Hepatocyte (in vitro differentiated cells): ENCODE results near the gene LRRC8D. TPM values are rescaled to one million over a fixed set of nuclear protein-coding genes. Genes with fewer than 3 reads are reported as not detected.

ENCODE experiments used
- DNase-seq: peaks from one replicate; pipeline ENCODE4 v3.0.0-alpha.2; 2016; ENCODE audit warnings: low spot score
- H2AFZ ChIP-seq: fragments of 200-600 bp; sonication (generic); 2 replicates; pipeline ENCODE4 v1.6.0; 2016; ENCODE audit warnings: antibody characterized with exemption, mild to moderate bottlenecking
- H3K27ac ChIP-seq: fragments of 200-600 bp; sonication (generic); 2 replicates; pipeline ENCODE4 v1.5.1; 2016; ENCODE audit warnings: mild to moderate bottlenecking
- H3K27me3 ChIP-seq: fragments of 200-600 bp; sonication (generic); 2 replicates; pipeline ENCODE4 v1.6.1; 2016
- H3K36me3 ChIP-seq: fragments of 200-600 bp; sonication (generic); replicated peaks from 2 replicates; pipeline ENCODE4 v1.5.1; 2016; ENCODE audit warnings: low read depth; ENCODE audit not compliant: insufficient read depth
- H3K4me1 ChIP-seq: fragments of 200-600 bp; sonication (generic); 2 replicates; pipeline ENCODE4 v1.5.1; 2016; ENCODE audit warnings: mild to moderate bottlenecking, moderate library complexity; ENCODE audit not compliant: insufficient read depth
- H3K4me2 ChIP-seq: fragments of 200-600 bp; sonication (generic); 2 replicates; pipeline ENCODE4 v1.6.0; 2016
- H3K4me3 ChIP-seq: fragments of 200-600 bp; sonication (generic); 2 replicates; pipeline ENCODE4 v1.5.1; 2016; ENCODE audit warnings: mild to moderate bottlenecking
- H3K79me2 ChIP-seq: fragments of 200-600 bp; sonication (generic); 2 replicates; pipeline ENCODE4 v1.6.0; 2017; ENCODE audit warnings: mild to moderate bottlenecking
- H3K9me2 ChIP-seq: fragments of 200-600 bp; sonication (generic); replicated peaks from 2 replicates; pipeline ENCODE4 v1.6.0; 2017; ENCODE audit warnings: mild to moderate bottlenecking; ENCODE audit not compliant: insufficient read depth
- H3K9me3 ChIP-seq: fragments of 200-600 bp; sonication (generic); 2 replicates; pipeline ENCODE4 v1.5.1; 2016; ENCODE audit warnings: low read depth, mild to moderate bottlenecking
- H4K20me1 ChIP-seq: fragments of 200-600 bp; sonication (generic); 2 replicates; pipeline ENCODE4 v1.6.0; 2016; ENCODE audit warnings: mild to moderate bottlenecking; ENCODE audit not compliant: insufficient read depth, poor library complexity, severe bottlenecking
- EZH2 ChIP-seq: fragments of 200-600 bp; sonication (generic); IDR thresholded peaks from 2 replicates; pipeline ENCODE4 v1.6.1; 2016; ENCODE audit warnings: antibody characterized with exemption, mild to moderate bottlenecking, borderline replicate concordance
- EZH2phosphoT487 ChIP-seq: fragments of 200-600 bp; sonication (generic); IDR thresholded peaks from one replicate; pipeline ENCODE4 v1.6.1; 2018; ENCODE audit warnings: antibody characterized with exemption, mild to moderate bottlenecking, low read depth, moderate library complexity; ENCODE audit not compliant: unreplicated experiment, severe bottlenecking
- WGBS: methylation state at CpG from one replicate; pipeline ENCODE4 v1.1.6; 2016; ENCODE audit warnings: low lambda C conversion rate; ENCODE audit errors: missing lambda C conversion rate; 5-methylcytosine and 5-hydroxymethylcytosine counted together
- polyA plus RNA-seq: library from polyadenylated mRNA; unstranded; fragments of >200 nt; fragmentation: Nextera tagmentation; extraction: Ambion mirVana; gene quantifications from 2 replicates; pipeline ENCODE4 v1.2.1, GENCODE V29; 2016
- total RNA-seq: library from RNA; depleted of rRNA; stranded (reverse); fragments of >200 nt; gene quantifications from 2 replicates; pipeline ENCODE4 v1.2.3, GENCODE V29; 2014
- TF ChIP-seq, protein P1 (sequence below): fragments of 200-600 bp; sonication (generic); IDR thresholded peaks from 2 replicates; pipeline ENCODE4 v1.5.1; 2016; ENCODE audit warnings: antibody characterized with exemption, mild to moderate bottlenecking; ENCODE audit not compliant: poor library complexity

The LRRC8D gene
- total and polyA plus RNA-seq, 2 experiments from 2014 or later = 15.1 to 28.9 TPM

DNA sequence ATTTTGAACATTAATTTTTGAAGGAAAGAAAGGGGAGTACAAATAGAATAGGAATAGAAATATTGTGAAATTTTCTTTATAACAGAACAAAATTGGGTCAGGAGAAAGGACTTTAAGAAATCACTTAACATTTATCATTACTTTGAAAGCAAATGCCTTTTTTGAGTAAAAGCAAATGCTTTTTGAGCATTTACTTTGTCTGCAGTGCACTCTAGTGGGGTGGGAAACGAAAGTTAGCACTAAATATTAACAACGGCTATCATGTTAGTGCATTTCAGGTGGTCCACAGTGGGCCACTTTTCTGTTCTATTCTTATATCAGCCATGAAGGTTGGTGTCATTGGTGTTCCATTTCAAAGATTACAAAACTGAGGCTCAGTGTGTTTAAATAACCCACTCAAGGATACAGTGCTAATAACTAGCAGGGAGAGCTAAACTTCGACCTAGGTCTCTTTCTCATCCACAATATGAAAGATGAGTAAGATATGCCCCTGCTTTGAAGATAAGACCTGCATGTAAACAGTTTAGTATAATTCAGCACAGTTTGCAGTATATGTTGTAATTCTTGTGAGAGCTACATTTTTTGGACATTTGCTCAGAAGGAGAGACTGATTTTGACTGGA is 13.4 kb downstream of the LRRC8D start:
- Histone ChIP-seq H3K27me3 (no peaks in the 10 kb centered on the region), H3K9me2 (no peaks in the 10 kb centered on the region), H3K36me3 (no peaks in the 10 kb centered on the region), H3K4me3 (no peak overlapping the region), H4K20me1 (no peaks in the 10 kb centered on the region), H3K4me2 (no peak overlapping the region), H3K27ac (no peak overlapping the region), H3K4me1 (peaks cover 30% of the 10 kb centered on the region), H3K9me3 (no peaks in the 10 kb centered on the region), H3K79me2 (peaks cover 58% of the 10 kb centered on the region), H2AFZ (no peak overlapping the region)
- DNase-seq = no peak
- WGBS = 82% methylated on average over 3 of the region's 3 CpGs
- no peak for TF ChIP-seq EZH2phosphoT487
- TF ChIP-seq, protein P1, sequence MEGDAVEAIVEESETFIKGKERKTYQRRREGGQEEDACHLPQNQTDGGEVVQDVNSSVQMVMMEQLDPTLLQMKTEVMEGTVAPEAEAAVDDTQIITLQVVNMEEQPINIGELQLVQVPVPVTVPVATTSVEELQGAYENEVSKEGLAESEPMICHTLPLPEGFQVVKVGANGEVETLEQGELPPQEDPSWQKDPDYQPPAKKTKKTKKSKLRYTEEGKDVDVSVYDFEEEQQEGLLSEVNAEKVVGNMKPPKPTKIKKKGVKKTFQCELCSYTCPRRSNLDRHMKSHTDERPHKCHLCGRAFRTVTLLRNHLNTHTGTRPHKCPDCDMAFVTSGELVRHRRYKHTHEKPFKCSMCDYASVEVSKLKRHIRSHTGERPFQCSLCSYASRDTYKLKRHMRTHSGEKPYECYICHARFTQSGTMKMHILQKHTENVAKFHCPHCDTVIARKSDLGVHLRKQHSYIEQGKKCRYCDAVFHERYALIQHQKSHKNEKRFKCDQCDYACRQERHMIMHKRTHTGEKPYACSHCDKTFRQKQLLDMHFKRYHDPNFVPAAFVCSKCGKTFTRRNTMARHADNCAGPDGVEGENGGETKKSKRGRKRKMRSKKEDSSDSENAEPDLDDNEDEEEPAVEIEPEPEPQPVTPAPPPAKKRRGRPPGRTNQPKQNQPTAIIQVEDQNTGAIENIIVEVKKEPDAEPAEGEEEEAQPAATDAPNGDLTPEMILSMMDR = no peak
- TF ChIP-seq EZH2 = no peak

DNA sequence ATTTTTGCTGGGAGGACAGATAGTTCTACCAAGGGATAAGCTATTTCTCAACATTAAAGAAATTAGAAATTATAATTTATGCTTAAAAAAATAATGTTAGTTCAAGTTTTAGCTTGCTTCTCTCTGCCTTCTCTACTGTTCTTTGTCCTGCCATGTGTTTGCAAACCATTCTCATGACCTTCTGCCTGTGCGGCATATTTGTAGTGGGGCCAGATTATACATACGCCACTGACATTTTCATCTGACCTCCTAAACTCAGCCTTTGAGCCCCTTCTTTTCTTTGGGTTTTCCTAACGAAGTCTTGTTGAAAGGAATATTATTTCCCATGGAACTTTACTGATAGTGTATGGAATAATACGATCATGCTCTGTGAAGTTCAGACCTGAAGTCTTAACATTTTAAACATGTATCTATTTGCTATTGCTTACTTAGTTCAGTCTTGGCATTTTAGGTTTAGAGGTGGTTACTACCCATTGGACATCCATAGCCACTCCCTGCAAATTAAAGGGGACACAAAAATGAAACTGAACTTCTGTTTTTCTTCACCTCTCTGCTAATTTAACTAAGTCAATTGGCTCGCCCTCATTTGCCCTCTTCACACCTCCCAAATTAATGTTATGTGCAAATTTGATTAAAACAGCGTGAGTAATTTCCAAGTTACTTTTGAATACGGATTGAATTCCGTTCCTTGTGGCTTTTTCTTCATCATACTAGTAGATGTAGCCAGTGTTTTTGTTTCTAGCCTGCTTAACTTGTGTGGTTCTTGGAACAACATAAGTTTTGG is 15.6 kb downstream of the LRRC8D start:
- no peaks in the 10 kb centered on the region for H3K36me3 ChIP-seq
- no peaks in the 10 kb centered on the region for H3K9me3 ChIP-seq
- H3K79me2 ChIP-seq = peaks cover 56% of the 10 kb centered on the region
- no peaks in the 10 kb centered on the region for H4K20me1 ChIP-seq
- H3K4me1 ChIP-seq = peaks cover 26% of the 10 kb centered on the region
- H3K9me2 ChIP-seq = no peaks in the 10 kb centered on the region
- TF ChIP-seq EZH2 (no peak), EZH2phosphoT487 (no peak)
- TF ChIP-seq, protein P1 = no peak
- H2AFZ ChIP-seq = no peak overlapping the region
- no peak for DNase-seq
- H3K27me3 ChIP-seq = no peaks in the 10 kb centered on the region
- WGBS = 65% methylated on average over 8 of the region's 8 CpGs
- H3K27ac ChIP-seq = peak overlapping the region; percentile 35
- no peak overlapping the region for H3K4me3 ChIP-seq
- H3K4me2 ChIP-seq = peak overlapping the region; percentile 65

DNA sequence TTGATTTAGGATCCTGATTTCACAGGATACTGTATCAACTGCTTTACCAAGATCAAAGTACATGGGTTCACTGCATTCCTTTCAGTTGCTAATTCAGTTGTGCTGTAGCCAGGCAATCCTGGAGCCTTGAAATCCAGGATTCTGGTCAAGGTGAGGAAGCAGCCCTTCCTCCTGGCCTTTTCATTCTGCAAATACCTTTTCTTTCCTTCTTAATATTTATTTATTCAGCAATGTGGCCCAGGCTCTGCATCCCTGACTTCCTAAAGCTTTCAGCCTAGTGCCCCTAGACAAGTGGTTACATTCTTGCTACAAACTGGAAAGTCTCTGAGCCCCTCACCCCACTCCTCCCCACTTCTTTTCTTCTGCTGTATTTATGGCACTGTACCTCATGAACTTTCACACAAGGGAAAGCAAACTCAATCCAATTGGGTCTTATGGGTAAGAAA is 16.2 kb downstream of the LRRC8D start:
- Histone ChIP-seq H3K36me3 (no peaks in the 10 kb centered on the region), H4K20me1 (no peaks in the 10 kb centered on the region), H3K4me2 (peak overlapping the region; percentile 65), H3K27me3 (no peaks in the 10 kb centered on the region), H3K27ac (peak overlapping the region; percentile 35), H3K4me1 (peaks cover 24% of the 10 kb centered on the region), H3K79me2 (peaks cover 54% of the 10 kb centered on the region), H2AFZ (no peak overlapping the region), H3K9me3 (no peaks in the 10 kb centered on the region), H3K4me3 (no peak overlapping the region), H3K9me2 (no peaks in the 10 kb centered on the region)
- TF ChIP-seq, protein P1 = no peak
- TF ChIP-seq EZH2phosphoT487 = no peak
- TF ChIP-seq EZH2 = no peak
- DNase-seq = peak; percentile 22
